Activated CD8-positive, alpha-beta T cell treated with anti-CD3 and anti-CD28 coated beads, Interleukin-2, amount 10 ng/mL, durations not matched to agents 7 days and 5 days (primary cell): ENCODE results near the gene SETD4. TPM values are rescaled to one million over a fixed set of nuclear protein-coding genes. Genes with fewer than 3 reads are reported as not detected.

Experiments used
- ATAC-seq: fragments of 150-1000 bp; cut with Tn5 transposase; one replicate; pipeline ENCODE4 v1.10.0; 2021; ENCODE audit warnings: moderate library complexity
- CTCF ChIA-PET: fragments of 350-600 bp; sonication (Branson Sonifier 250); formaldehyde crosslinking; loops from one replicate; lab custom pipeline; 2021; ENCODE audit warnings: antibody characterized with exemption; lab: Charles Lee
- POLR2A ChIA-PET: fragments of 350-600 bp; sonication (Branson Sonifier 250); formaldehyde crosslinking; loops from one replicate; lab custom pipeline; 2021; ENCODE audit warnings: antibody characterized with exemption; lab: Charles Lee
- DNase-seq: peaks from one replicate; pipeline ENCODE4 v3.0.0-alpha.2; 2020
- H3K27ac Mint-ChIP-seq: one replicate; pipeline ENCODE4 v1.8.0; 2021; ENCODE audit warnings: mild to moderate bottlenecking, mixed read lengths
- H3K27me3 Mint-ChIP-seq: one replicate; pipeline ENCODE4 v1.8.0; 2021; ENCODE audit warnings: low read depth, mixed read lengths
- H3K36me3 Mint-ChIP-seq: one replicate; pipeline ENCODE4 v1.8.0; 2021; ENCODE audit warnings: low read depth, mixed read lengths
- H3K4me1 Mint-ChIP-seq: one replicate; pipeline ENCODE4 v1.8.0; 2021; ENCODE audit warnings: low read depth, mixed read lengths
- H3K4me3 Mint-ChIP-seq: one replicate; pipeline ENCODE4 v1.8.0; 2021; ENCODE audit warnings: mild to moderate bottlenecking, mixed read lengths
- H3K9me3 Mint-ChIP-seq: one replicate; pipeline ENCODE4 v1.8.0; 2022; ENCODE audit warnings: mixed read lengths; ENCODE audit not compliant: insufficient read depth
- total RNA-seq, 2 experiments: library from RNA; stranded (reverse); gene quantifications; one replicate each; pipeline ENCODE4 v1.2.3, GENCODE V29; 2021

SETD4 gene
- total RNA-seq, 2 experiments from 2014 or later, result 19.8 to 22.3 TPM

DNA sequence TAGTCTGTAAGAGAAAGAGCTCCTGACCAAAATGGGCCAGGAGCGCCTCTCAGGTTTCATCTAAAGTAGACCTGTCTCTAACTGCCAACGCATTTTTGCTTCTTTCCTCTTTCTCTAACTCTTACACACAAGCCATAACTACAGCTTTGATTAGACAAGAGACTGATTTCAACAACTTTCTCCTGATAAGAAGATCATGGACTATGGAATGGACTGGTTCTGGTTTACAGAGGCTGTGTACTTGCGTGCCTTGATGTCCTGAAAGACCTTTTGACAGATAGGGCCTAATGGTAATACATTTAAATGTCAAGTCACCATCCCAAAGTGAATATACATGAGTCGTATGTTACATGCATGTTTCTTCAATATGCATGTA lies 3.7 kb upstream of the SETD4 start:
- Mint-ChIP-seq H3K27me3 (no peaks in the 10 kb centered on the region), H3K4me3 (no peak overlapping the region), H3K4me1 (peaks cover 22% of the 10 kb centered on the region), H3K9me3 (peaks cover 10% of the 10 kb centered on the region), H3K36me3 (peaks cover 7% of the 10 kb centered on the region), H3K27ac (no peak overlapping the region)
- no peak for DNase-seq
- CTCF ChIA-PET, result no interaction called here
- ATAC-seq, result no peak
- POLR2A ChIA-PET, result interaction anchor here (0.6 kb wide), 1 partner anchor 950 kb away, joined by 4 read pairs; no protein-coding TSS in a partner anchor

DNA sequence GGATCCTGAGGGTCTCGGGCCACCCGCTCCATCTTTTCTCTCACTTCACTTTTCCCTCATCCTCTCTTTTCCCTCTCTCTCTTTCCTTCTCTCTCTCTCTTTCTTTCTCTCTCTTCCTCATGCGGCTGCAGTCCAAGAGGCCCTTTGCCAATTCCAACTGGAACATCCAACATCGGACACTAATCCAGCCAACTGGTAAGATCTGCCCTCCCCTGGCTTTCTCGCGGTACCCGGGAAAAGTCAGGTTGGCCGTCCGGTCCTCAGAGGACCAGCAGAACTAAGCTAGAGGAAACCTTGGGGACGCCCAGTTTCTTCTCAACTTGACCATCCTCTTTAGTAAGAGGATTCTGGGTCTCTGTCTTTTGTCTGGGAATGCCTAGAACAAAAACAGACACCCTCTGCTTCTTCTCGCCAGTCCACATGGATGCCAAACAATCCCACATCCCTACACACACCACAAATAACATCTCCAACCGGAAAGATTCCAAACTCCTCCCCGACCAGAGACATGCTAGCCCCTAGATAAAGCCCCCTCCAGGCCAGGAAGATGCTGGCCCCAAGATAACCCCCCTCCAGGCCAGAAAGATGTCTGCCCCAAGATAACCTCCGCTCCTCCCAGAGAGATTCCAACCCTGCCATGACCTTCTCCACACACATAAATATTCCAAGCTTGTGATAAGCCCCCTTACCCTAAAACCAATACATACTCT lies 3.2 kb upstream of the SETD4 start:
- Mint-ChIP-seq H3K27me3 (no peaks in the 10 kb centered on the region), H3K4me3 (no peak overlapping the region), H3K4me1 (peaks cover 23% of the 10 kb centered on the region), H3K9me3 (peaks cover 6% of the 10 kb centered on the region), H3K27ac (no peak overlapping the region), H3K36me3 (peaks cover 3% of the 10 kb centered on the region)
- no peak for ATAC-seq
- DNase-seq, result no peak
- ChIA-PET CTCF (no interaction called here), POLR2A (interaction anchor here (0.7 kb wide), 1 partner anchor 109 kb away, joined by 3 read pairs; no protein-coding TSS in a partner anchor)

DNA sequence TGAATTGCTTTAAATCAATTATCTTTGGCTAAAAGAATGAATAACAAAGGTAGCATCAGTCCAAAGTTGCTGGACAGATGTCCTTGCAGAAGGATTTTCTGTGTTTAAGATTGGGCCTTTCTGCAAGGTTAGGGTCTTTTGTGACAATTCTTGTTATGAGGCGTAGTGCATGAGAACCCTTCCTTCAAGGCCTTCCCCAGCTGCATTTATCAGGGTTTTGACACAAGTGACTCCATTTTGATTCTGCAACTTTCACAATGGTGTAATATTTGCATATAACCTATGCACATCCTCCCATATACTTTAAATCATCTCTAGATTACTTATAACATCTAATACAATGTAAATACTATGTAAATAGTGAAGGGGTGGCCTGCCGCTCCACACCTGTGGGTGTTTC lies 1.1 kb upstream of the SETD4 start:
- Mint-ChIP-seq H3K36me3 (peaks cover 18% of the 10 kb centered on the region), H3K4me1 (peaks cover 35% of the 10 kb centered on the region), H3K27me3 (no peaks in the 10 kb centered on the region), H3K27ac (no peak overlapping the region), H3K9me3 (peaks cover 3% of the 10 kb centered on the region), H3K4me3 (no peak overlapping the region)
- ATAC-seq (no peak), DNase-seq (no peak)
- CTCF ChIA-PET, result interaction anchor here (5.2 kb wide), 1 partner anchor 52 kb away, joined by 38 read pairs; no protein-coding TSS in a partner anchor
- POLR2A ChIA-PET, result no interaction called here

DNA sequence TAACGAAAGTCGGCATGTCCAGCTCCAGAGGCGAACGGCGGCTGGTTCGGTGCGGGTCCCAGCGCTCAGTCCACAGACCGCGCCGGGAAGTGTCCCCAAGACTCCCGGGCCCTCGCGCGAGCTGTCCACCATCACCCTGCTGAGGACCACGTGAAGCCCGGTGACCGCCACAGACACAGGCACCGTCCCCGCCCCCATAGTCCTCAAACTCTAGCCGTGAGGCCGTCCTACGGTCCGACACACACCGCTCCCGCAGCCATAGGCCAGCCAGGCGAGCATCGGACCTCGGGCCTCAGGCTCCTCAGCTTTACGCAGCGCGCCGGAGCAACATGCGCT lies 535 bp downstream of the SETD4 start:
- H3K4me3 Mint-ChIP-seq, result peak overlapping the region; percentile 91
- DNase-seq, result no peak
- ChIA-PET CTCF (interaction anchor here (1.0 to 5.2 kb wide), 5 partner anchors 9 to 53 kb away, joined by 3 to 38 read pairs (median 3); partner anchors contain the start of gene CBR1), POLR2A (interaction anchor here (0.5 to 2.4 kb wide), 15 partner anchors 9 to 1064 kb away, joined by 3 to 32 read pairs (median 4); partner anchors contain the start of genes CBR1, CBR3 and MORC3)
- H3K36me3 Mint-ChIP-seq, result peaks cover 34% of the 10 kb centered on the region
- H3K27ac Mint-ChIP-seq, result peak overlapping the region; percentile 97
- H3K27me3 Mint-ChIP-seq, result no peaks in the 10 kb centered on the region
- H3K4me1 Mint-ChIP-seq, result peaks cover 31% of the 10 kb centered on the region
- ATAC-seq, result peak; percentile 59
- H3K9me3 Mint-ChIP-seq, result no peaks in the 10 kb centered on the region

DNA sequence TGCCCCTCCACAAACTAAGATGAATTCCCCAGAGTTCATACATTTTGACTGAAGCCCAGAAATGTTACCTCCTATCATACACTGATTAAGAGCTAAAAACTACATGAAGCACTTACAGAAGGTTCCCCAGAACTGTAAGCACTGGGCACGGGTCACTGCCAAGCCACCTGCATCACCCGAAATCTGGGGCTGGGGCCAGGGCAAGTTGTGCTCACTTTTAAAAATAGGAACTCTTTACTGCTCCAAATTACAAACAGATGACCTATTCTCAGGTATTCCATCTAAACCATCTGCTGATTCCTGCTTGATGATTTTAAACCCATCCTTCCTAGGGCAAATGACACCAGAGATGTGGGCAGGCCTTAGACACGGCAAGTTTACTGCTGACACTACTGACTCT lies 4.8 kb downstream of the SETD4 start:
- Mint-ChIP-seq H3K4me1 (peaks cover 33% of the 10 kb centered on the region), H3K27ac (no peak overlapping the region), H3K4me3 (no peak overlapping the region), H3K9me3 (no peaks in the 10 kb centered on the region), H3K36me3 (peaks cover 59% of the 10 kb centered on the region), H3K27me3 (no peaks in the 10 kb centered on the region)
- ATAC-seq (no peak), DNase-seq (no peak)
- POLR2A ChIA-PET, result interaction anchor here (0.7 kb wide), 1 partner anchor 377 kb away, joined by 3 read pairs; no protein-coding TSS in a partner anchor
- CTCF ChIA-PET, result no interaction called here

- ChIA-PET POLR2A (no interaction called here), CTCF (no interaction called here)
- Mint-ChIP-seq H3K9me3 (no peaks in the 10 kb centered on the region), H3K36me3 (peaks cover 76% of the 10 kb centered on the region), H3K27ac (peak overlapping the region; percentile 8), H3K4me3 (no peak overlapping the region), H3K27me3 (no peaks in the 10 kb centered on the region), H3K4me1 (peaks cover 29% of the 10 kb centered on the region)
- no peak for ATAC-seq
- DNase-seq, result no peak
These were observed 6.6 kb downstream of the SETD4 start for GRCh38 chr21:36053715-36054062.

- H3K9me3 Mint-ChIP-seq, result no peaks in the 10 kb centered on the region
- ATAC-seq (no peak), DNase-seq (no peak)
- H3K27ac Mint-ChIP-seq, result peak overlapping the region; percentile 8
- H3K4me3 Mint-ChIP-seq, result no peak overlapping the region
- H3K4me1 Mint-ChIP-seq, result peaks cover 25% of the 10 kb centered on the region
- ChIA-PET POLR2A (no interaction called here), CTCF (no interaction called here)
- no peaks in the 10 kb centered on the region for H3K27me3 Mint-ChIP-seq
- peaks cover 77% of the 10 kb centered on the region for H3K36me3 Mint-ChIP-seq
These were observed 7.2 kb downstream of the SETD4 start for GRCh38 chr21:36052860-36053714.

DNA sequence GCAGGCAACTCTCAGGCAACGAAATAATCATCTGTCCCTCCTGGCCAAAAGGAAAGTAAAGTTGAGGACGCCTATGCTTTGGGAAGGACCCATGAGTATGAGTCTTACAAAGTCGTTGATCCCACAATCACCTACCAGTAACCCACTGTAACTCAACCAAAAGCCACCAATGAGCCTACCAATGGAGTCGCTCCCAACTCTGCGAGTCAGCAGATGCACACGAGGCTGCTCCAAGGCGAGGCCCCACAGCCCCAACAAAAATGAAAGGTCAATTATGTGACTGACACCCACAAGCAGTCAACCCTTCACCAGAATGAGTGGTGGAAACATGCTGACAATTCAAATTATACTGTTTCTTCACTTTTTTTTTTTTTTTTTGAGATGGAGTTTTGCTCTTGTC lies 12.0 kb downstream of the SETD4 start:
- H3K27ac Mint-ChIP-seq, result peak overlapping the region; percentile 30
- no peak for DNase-seq
- CTCF ChIA-PET, result no interaction called here

DNA sequence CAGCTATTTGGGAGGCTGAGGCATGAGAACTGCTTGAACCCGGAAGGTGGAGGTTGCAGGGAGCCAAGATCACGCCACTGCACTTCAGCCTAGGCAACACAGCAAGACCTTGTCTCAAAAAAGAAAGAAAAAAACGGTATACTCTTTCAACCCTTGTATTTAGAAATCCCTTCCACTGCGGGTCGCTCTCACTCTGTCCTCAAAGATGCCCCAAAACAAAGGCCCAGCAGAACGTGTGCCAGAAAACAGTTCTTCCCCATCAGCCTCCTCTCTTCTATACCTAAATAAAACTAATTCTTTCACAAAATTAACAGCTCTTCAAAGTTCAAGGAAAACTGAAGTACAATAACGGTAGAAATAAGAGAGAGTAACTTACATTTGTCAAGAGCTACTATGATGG lies 13.2 kb downstream of the SETD4 start:
- no peak overlapping the region for H3K27ac Mint-ChIP-seq
- no peak for DNase-seq
- CTCF ChIA-PET, result interaction anchor here (0.7 to 1.4 kb wide), 2 partner anchors 66 to 996 kb away, joined by 3 read pairs; no protein-coding TSS in a partner anchor

More for the DNA sequence above, 12.0 kb downstream of the SETD4 start:
- Mint-ChIP-seq H3K4me3 (no peak overlapping the region), H3K36me3 (peaks cover 58% of the 10 kb centered on the region), H3K4me1 (peaks cover 1% of the 10 kb centered on the region), H3K27me3 (no peaks in the 10 kb centered on the region), H3K9me3 (no peaks in the 10 kb centered on the region)
- no peak for ATAC-seq
- POLR2A ChIA-PET, result no interaction called here

DNA sequence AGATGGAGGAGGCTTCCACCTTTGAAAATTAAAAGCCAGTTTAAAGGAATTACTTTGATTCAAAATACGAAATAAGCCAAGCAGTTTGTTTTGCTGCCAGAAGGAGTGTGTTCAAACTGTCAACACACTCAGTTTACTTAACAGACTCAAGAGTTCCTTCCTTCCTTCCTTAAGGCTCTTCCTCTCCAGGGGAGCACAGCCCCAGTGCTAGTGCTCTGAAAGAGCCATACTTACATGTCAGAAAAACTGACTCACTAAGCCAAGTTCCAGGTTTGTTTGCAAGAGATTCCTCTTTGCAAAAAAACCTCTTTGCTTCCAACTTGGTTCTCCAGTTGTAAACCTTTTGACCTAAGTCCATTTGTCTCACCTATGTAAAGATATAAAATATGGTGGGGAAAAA lies 14.3 kb downstream of the SETD4 start:
- Mint-ChIP-seq H3K4me3 (no peak overlapping the region), H3K4me1 (no peaks in the 10 kb centered on the region), H3K9me3 (no peaks in the 10 kb centered on the region), H3K27me3 (no peaks in the 10 kb centered on the region), H3K27ac (no peak overlapping the region), H3K36me3 (peaks cover 54% of the 10 kb centered on the region)
- DNase-seq, result no peak
- POLR2A ChIA-PET, result no interaction called here
- no peak for ATAC-seq
- CTCF ChIA-PET, result interaction anchor here (1.4 kb wide), 1 partner anchor 995 kb away, joined by 3 read pairs; no protein-coding TSS in a partner anchor

More for the DNA sequence above, 13.2 kb downstream of the SETD4 start:
- no peak overlapping the region for H3K4me3 Mint-ChIP-seq
- H3K4me1 Mint-ChIP-seq, result no peaks in the 10 kb centered on the region
- no peak for ATAC-seq
- no peaks in the 10 kb centered on the region for H3K9me3 Mint-ChIP-seq
- peaks cover 56% of the 10 kb centered on the region for H3K36me3 Mint-ChIP-seq
- POLR2A ChIA-PET, result no interaction called here
- H3K27me3 Mint-ChIP-seq, result no peaks in the 10 kb centered on the region

DNA sequence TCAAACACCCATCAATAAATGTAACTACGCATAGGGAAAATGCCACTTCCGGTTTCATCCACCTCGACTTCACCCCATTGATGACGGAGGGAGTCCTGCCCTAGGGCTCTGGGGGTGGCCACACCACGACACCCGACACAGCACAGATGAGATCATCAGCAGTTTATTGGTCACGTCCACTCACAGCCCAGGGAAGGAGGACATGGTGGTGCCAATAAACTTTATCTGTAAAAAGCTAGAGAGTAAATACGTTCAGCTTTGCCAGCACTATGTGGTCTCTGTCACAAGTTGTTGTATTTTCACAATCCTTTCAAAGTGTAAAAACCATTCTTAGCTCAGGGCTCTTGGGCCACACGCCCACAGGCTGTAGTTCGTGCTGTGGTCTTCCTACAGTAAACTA lies 16.3 kb downstream of the SETD4 start:
- H3K4me3 Mint-ChIP-seq, result no peak overlapping the region
- no peaks in the 10 kb centered on the region for H3K27me3 Mint-ChIP-seq
- ATAC-seq (no peak), DNase-seq (no peak)
- ChIA-PET POLR2A (no interaction called here), CTCF (no interaction called here)
- H3K36me3 Mint-ChIP-seq, result peaks cover 42% of the 10 kb centered on the region
- no peaks in the 10 kb centered on the region for H3K9me3 Mint-ChIP-seq
- no peak overlapping the region for H3K27ac Mint-ChIP-seq
- no peaks in the 10 kb centered on the region for H3K4me1 Mint-ChIP-seq

DNA sequence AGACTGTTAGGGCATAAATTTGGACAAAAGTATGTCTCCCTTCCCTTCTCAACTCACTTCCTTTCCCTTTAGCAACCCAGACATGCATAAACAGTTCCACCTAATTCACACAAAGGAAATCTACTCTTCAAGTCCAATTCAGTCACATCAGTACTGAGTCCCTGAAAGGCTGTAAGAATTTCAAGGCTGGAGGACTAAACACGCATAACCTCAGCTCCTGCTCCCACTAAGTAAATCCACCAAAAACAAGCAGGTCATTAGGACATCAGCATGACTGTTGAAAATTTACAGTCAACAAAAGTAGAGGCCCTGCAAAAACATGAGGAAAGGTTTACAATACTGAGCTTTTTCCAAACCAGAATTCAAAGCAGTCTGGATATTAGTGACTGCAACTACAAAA lies 18.4 kb downstream of the SETD4 start:
- no peak for ATAC-seq
- Mint-ChIP-seq H3K4me1 (no peaks in the 10 kb centered on the region), H3K4me3 (no peak overlapping the region), H3K27ac (no peak overlapping the region), H3K27me3 (no peaks in the 10 kb centered on the region), H3K9me3 (no peaks in the 10 kb centered on the region), H3K36me3 (peaks cover 35% of the 10 kb centered on the region)
- ChIA-PET POLR2A (no interaction called here), CTCF (interaction anchor here (1.8 kb wide), 1 partner anchor 71 kb away, joined by 6 read pairs; no protein-coding TSS in a partner anchor)
- no peak for DNase-seq
